Memory B cell (primary cell): ENCODE measurements around the gene ART3.
"Not testable (repeated sequence)": the region's sequence is repeated elsewhere in the genome, so short reads cannot be mapped to it uniquely, and the experiment has no call there.

ENCODE experiments used
- ATAC-seq: fragments of 150-1000 bp; cut with Tn5 transposase; 2 replicates; pipeline ENCODE4 v1.10.0; 2021; ENCODE audit warnings: low read depth, mild to moderate bottlenecking, moderate library complexity
- DNase-seq, 2 donors: peaks; one replicate each; pipeline ENCODE4 v3.0.0; 2022; ENCODE audit warnings: low spot score in 2 of 2
- H3K27ac Mint-ChIP-seq: one replicate; pipeline ENCODE4 v1.8.0; 2022; ENCODE audit warnings: mild to moderate bottlenecking, moderate library complexity, mixed read lengths
- H3K27me3 Mint-ChIP-seq: one replicate; pipeline ENCODE4 v1.8.0; 2022; ENCODE audit warnings: mixed read lengths
- H3K36me3 Mint-ChIP-seq: one replicate; pipeline ENCODE4 v1.8.0; 2022; ENCODE audit warnings: mild to moderate bottlenecking, mixed read lengths
- H3K4me1 Mint-ChIP-seq: one replicate; pipeline ENCODE4 v1.8.0; 2022; ENCODE audit warnings: mixed read lengths
- H3K4me3 Mint-ChIP-seq: one replicate; pipeline ENCODE4 v1.8.0; 2022; ENCODE audit warnings: mild to moderate bottlenecking, moderate library complexity, mixed read lengths
- H3K9me3 Mint-ChIP-seq: one replicate; pipeline ENCODE4 v1.8.0; 2022; ENCODE audit warnings: mixed read lengths

ART3 gene

GRCh38 chr4:76074468-76074867 is at the start of gene ART3:
Gene ART3, plus strand, starts transcription at chr4:76074709. Its CDS starts 1,181 bp downstream, at chr4:76075890.
- no peak within 1 kb of the TSS for H3K4me3 Mint-ChIP-seq
- DNase-seq (no peak), ATAC-seq (no peak)
- H3K27me3 Mint-ChIP-seq = peaks cover 4% of the 10 kb centered on the region
- no peaks in the 10 kb centered on the region for H3K9me3 Mint-ChIP-seq
- H3K27ac Mint-ChIP-seq = no peak within 1 kb of the TSS
- H3K36me3 Mint-ChIP-seq = no peaks in the 10 kb centered on the region
- no peaks in the 10 kb centered on the region for H3K4me1 Mint-ChIP-seq

DNA sequence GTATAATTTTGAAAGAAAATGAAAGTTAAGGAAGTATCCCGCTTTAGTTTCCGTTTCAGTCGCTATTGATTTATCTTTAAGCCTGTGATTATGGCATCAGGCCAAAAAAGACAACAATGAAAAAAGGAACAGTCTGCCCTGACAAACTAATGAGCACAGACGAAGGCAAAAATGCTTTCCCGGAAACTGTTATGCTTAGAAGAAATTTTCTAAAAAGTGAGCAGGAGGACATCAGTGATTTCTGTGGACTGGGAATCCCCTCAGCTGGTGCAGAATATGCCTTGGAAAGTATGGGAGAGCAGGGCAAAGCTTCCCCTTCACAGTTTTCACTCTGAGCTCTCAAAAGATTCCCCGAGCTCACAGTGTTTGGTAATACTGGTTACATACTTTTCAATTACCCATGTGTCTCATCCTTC is 46.2 kb upstream of the ART3 start:
- Mint-ChIP-seq H3K27me3 (no peaks in the 10 kb centered on the region), H3K27ac (peak overlapping the region; percentile 78), H3K4me3 (peak overlapping the region; percentile 62), H3K4me1 (peaks cover 14% of the 10 kb centered on the region), H3K9me3 (no peaks in the 10 kb centered on the region), H3K36me3 (no peaks in the 10 kb centered on the region)
- ATAC-seq (peak; percentile 53), DNase-seq (no peak)

DNA sequence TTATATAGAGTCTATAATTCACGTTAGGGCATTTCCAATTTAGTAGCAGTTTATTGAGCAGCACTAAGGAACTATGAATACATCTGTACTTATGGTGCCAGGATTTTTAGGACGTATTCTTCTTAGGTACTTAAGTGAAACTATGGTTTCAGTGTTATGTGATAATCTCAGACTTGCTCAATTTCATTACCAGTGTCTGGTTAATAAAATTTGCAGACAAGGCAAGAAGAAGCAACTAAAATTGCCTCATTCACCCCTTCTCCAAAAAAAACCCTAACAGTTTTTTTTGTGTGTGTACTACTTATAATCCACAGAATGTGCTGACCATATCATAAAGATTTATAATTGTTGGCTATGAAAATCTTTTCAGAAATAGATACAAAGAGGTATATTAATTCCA is 45.2 kb upstream of the ART3 start:
- Mint-ChIP-seq H3K9me3 (no peaks in the 10 kb centered on the region), H3K36me3 (no peaks in the 10 kb centered on the region), H3K27ac (no peak overlapping the region), H3K4me3 (no peak overlapping the region), H3K4me1 (peaks cover 10% of the 10 kb centered on the region), H3K27me3 (no peaks in the 10 kb centered on the region)
- ATAC-seq = no peak
- no peak for DNase-seq

GRCh38 chr4:76035141-76035540 is 39.4 kb upstream of the ART3 start:
- H3K27ac Mint-ChIP-seq = no peak overlapping the region
- ATAC-seq = no peak
- H3K36me3 Mint-ChIP-seq = no peaks in the 10 kb centered on the region
- no peaks in the 10 kb centered on the region for H3K27me3 Mint-ChIP-seq
- H3K4me1 Mint-ChIP-seq = no peaks in the 10 kb centered on the region
- no peak for DNase-seq
- H3K9me3 Mint-ChIP-seq = no peaks in the 10 kb centered on the region
- H3K4me3 Mint-ChIP-seq = no peak overlapping the region

- H3K27ac Mint-ChIP-seq = no peak within 1 kb of the TSS
- ATAC-seq (no peak), DNase-seq (no peak)
- H3K4me1 Mint-ChIP-seq = no peaks in the 10 kb centered on the region
- no peaks in the 10 kb centered on the region for H3K36me3 Mint-ChIP-seq
- no peak within 1 kb of the TSS for H3K4me3 Mint-ChIP-seq
- no peaks in the 10 kb centered on the region for H3K9me3 Mint-ChIP-seq
- peaks cover 2% of the 10 kb centered on the region for H3K27me3 Mint-ChIP-seq
Measured at GRCh38 chr4:76035799-76036380, 38.6 kb upstream of the ART3 start, which contains the start of gene CXCL11. Gene CXCL11, minus strand, starts transcription at chr4:76036070. Its CDS starts 83 bp downstream, at chr4:76035987.

DNA sequence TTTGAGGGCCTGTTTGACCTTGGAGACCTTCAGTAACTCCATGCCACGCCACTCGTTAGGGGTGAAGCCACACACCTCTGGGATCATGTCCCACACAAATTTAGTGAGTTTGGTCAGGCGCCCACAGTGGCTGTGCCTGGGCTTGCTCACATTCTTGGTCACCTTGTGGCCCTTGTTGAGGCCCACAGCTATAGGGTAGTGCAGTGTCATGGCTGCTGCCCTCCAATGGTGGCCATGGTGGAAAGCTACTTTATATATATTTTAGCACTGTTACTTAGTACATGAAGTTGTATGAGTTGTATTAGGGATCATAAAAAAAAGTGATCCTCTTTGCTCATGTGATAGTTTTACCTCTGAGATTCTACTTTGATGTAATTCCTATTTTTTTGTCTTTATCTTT is 37.7 kb upstream of the ART3 start:
- Mint-ChIP-seq H3K9me3 (no peaks in the 10 kb centered on the region), H3K4me1 (no peaks in the 10 kb centered on the region), H3K27ac (no peak overlapping the region)

GRCh38 chr4:76042241-76042998 is 32.1 kb upstream of the ART3 start:
- H3K4me3 Mint-ChIP-seq = peak overlapping the region; percentile 29
- not testable (repeated sequence) for H3K4me1 Mint-ChIP-seq, H3K27ac Mint-ChIP-seq, H3K27me3 Mint-ChIP-seq, DNase-seq, H3K36me3 Mint-ChIP-seq, H3K9me3 Mint-ChIP-seq, ATAC-seq

More for the DNA sequence above, 37.7 kb upstream of the ART3 start:
- no peak for DNase-seq
- Mint-ChIP-seq H3K27me3 (peaks cover 2% of the 10 kb centered on the region), H3K36me3 (no peaks in the 10 kb centered on the region), H3K4me3 (no peak overlapping the region)
- ATAC-seq = no peak

DNA sequence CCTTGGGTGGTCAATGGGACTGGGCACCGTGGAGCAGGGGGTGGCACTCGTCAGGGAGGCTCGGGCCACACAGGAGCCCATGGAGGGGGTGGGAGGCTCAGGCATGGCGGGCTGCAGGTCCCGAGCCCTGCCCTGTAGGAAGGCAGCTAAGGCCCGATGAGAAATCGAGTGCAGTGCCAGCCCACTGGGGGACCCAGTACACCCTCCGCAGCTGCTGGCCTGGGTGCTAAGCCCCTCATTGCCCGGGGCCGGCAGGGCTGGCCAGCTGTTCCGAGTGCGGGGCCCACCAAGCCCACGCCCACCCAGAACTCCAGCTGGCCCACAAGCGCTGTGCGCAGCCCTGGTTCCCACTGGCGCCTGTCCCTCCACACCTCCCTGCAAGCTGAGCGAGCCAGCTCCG is 31.2 kb upstream of the ART3 start:
- not testable (repeated sequence) for H3K27ac Mint-ChIP-seq, H3K4me1 Mint-ChIP-seq, H3K4me3 Mint-ChIP-seq, H3K27me3 Mint-ChIP-seq, H3K9me3 Mint-ChIP-seq, ATAC-seq, DNase-seq, H3K36me3 Mint-ChIP-seq

- not testable (repeated sequence) for DNase-seq, H3K4me3 Mint-ChIP-seq, H3K4me1 Mint-ChIP-seq, H3K27ac Mint-ChIP-seq, ATAC-seq, H3K36me3 Mint-ChIP-seq, H3K9me3 Mint-ChIP-seq, H3K27me3 Mint-ChIP-seq
Measured at GRCh38 chr4:76044686-76045085, 29.8 kb upstream of the ART3 start.

DNA sequence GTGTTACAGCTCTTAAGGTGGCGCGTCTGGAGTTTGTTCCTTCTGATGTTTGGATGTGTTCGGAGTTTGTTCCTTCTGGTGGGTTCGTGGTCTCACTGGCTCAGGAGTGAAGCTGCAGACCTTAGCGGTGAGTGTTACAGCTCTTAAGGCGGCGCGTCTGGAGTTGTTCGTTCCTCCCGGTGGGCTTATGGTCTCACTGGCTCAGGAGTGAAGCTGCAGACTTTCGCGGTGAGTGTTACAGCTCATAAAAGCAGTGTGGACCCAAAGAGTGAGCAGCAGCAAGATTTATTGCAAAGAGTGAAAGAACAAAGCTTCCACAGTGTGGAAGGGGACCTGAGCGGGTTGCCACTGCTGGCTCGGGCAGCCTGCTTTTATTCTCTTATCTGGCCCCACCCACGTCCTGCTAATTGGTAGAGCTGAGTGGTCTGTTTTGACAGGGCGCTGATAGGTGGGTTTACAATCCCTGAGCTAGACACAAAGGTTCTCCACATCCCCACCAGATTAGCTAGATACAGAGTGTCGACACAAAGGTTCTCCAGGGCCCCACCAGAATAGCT is 24.6 kb upstream of the ART3 start:
- not testable (repeated sequence) for H3K4me3 Mint-ChIP-seq, H3K27ac Mint-ChIP-seq, H3K9me3 Mint-ChIP-seq, H3K4me1 Mint-ChIP-seq, ATAC-seq, H3K27me3 Mint-ChIP-seq, DNase-seq, H3K36me3 Mint-ChIP-seq

- H3K27ac Mint-ChIP-seq = not testable (repeated sequence)
Measured at GRCh38 chr4:76050560-76051050, 23.9 kb upstream of the ART3 start.

DNA sequence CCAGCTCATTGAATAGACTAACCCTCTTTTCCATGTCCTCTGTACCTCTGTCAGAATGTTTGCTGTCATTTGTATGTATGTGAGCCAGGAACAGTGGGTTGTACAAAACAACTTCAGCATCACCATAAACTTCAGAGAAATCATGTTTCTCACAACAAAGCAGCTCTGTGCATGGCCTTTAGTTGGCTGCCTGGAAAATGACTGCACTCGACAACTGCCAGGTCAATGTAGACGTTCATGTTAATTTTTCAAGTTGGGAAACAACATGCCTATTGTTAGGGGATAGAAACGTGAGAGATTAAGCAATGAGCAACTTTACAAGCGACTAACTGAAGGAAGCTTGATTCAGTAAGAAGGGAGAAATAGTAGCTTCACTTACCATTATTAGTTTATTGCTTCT is 20.8 kb upstream of the ART3 start:
- Mint-ChIP-seq H3K9me3 (no peaks in the 10 kb centered on the region), H3K27ac (no peak overlapping the region), H3K4me1 (peaks cover 16% of the 10 kb centered on the region), H3K4me3 (no peak overlapping the region), H3K27me3 (no peaks in the 10 kb centered on the region), H3K36me3 (no peaks in the 10 kb centered on the region)
- ATAC-seq (no peak), DNase-seq (no peak)

More at GRCh38 chr4:76050560-76051050, 23.9 kb upstream of the ART3 start:
- not testable (repeated sequence) for DNase-seq, H3K36me3 Mint-ChIP-seq, H3K27me3 Mint-ChIP-seq, ATAC-seq, H3K4me3 Mint-ChIP-seq, H3K9me3 Mint-ChIP-seq
- H3K4me1 Mint-ChIP-seq = peaks cover 12% of the 10 kb centered on the region

- DNase-seq (peak in 1 of 2 donors; percentile 26), ATAC-seq (peak; percentile 100)
- peaks cover 18% of the 10 kb centered on the region for H3K4me1 Mint-ChIP-seq
- no peaks in the 10 kb centered on the region for H3K27me3 Mint-ChIP-seq
- no peaks in the 10 kb centered on the region for H3K36me3 Mint-ChIP-seq
- H3K9me3 Mint-ChIP-seq = no peaks in the 10 kb centered on the region
- H3K27ac Mint-ChIP-seq = peak overlapping the region; percentile 82
- peak overlapping the region; percentile 51 for H3K4me3 Mint-ChIP-seq
Measured at GRCh38 chr4:76055016-76055415, 19.5 kb upstream of the ART3 start.

GRCh38 chr4:76055421-76055820 is 19.1 kb upstream of the ART3 start:
- Mint-ChIP-seq H3K27me3 (no peaks in the 10 kb centered on the region), H3K4me3 (peak overlapping the region; percentile 24), H3K36me3 (no peaks in the 10 kb centered on the region), H3K27ac (peak overlapping the region; percentile 82), H3K9me3 (no peaks in the 10 kb centered on the region), H3K4me1 (peaks cover 22% of the 10 kb centered on the region)
- DNase-seq (no peak), ATAC-seq (peak; percentile 2)
